T-cell (primary cell): ENCODE measurements around the gene CBLC. TPM values are rescaled to one million over a fixed set of nuclear protein-coding genes. Genes with fewer than 3 reads are reported as not detected.

Source experiments
- ATAC-seq, 4 experiments: fragments of 200-7000 bp in 3 of 4; fragments of 150-1000 bp in 1 of 4; cut with Tn5 transposase; replicated peaks in 1 of 4; 1 replicate in 3 of 4; 2 replicates in 1 of 4; pipeline ENCODE4 v1.10.0; 2021; ENCODE audit warnings: moderate library complexity in 3 of 4, mild to moderate bottlenecking in 2 of 4, moderate number of reproducible peaks in 1 of 4
- CTCF ChIA-PET, 2 donors: fragments of 300-600 bp; sonication (Branson Sonifier 250); formaldehyde crosslinking; loops; one replicate each; lab custom pipeline; 2022; ENCODE audit warnings: antibody characterized with exemption in 2 of 2; lab: Charles Lee
- POLR2A ChIA-PET, 2 donors: fragments of 300-600 bp; sonication (Branson Sonifier 250); formaldehyde crosslinking; loops; one replicate each; lab custom pipeline; 2022; ENCODE audit warnings: antibody characterized with exemption in 2 of 2; lab: Charles Lee
- DNase-seq, 35 experiments: peaks; one replicate each; pipeline versions ENCODE4 v3.0.0 to v3.0.0-alpha.2; 2013 to 2023
- H3K27ac ChIP-seq: one replicate; pipeline ENCODE4 v1.5.1; 2013; ENCODE audit warnings: low read length
- H3K27me3 ChIP-seq, 2 experiments: replicated peaks in 1 of 2; 1 replicate in 1 of 2; 2 replicates in 1 of 2; pipeline versions ENCODE4 v1.6.1 to v1.7.0; 2013; ENCODE audit warnings: low read length in 1 of 2, mixed read lengths in 1 of 2; ENCODE audit not compliant: control insufficient read depth in 2 of 2, insufficient read depth in 2 of 2; ENCODE audit errors: extremely low read depth in 1 of 2
- H3K36me3 ChIP-seq, 2 donors: 1 replicate in 1 of 2; 2 replicates in 1 of 2; pipeline versions ENCODE4 v1.6.1 to v1.7.0; 2013; ENCODE audit warnings: low read length in 1 of 2; ENCODE audit not compliant: control insufficient read depth in 2 of 2, insufficient read depth in 1 of 2; ENCODE audit errors: extremely low read depth in 1 of 2
- H3K4me1 ChIP-seq, 2 experiments: 1 replicate in 1 of 2; 2 replicates in 1 of 2; pipeline versions ENCODE4 v1.6.1 to v1.7.0; 2013; ENCODE audit warnings: low read length in 2 of 2, mixed read lengths in 1 of 2; ENCODE audit not compliant: insufficient read depth in 2 of 2, control insufficient read depth in 1 of 2; ENCODE audit errors: extremely low read depth in 1 of 2
- H3K4me3 ChIP-seq, 2 donors: 1 replicate in 1 of 2; 2 replicates in 1 of 2; pipeline versions ENCODE4 v1.5.1 to v1.7.0; 2013; ENCODE audit warnings: mild to moderate bottlenecking in 2 of 2, low read length in 1 of 2, moderate library complexity in 1 of 2; ENCODE audit not compliant: control insufficient read depth in 1 of 2; ENCODE audit errors: extremely low read depth in 1 of 2
- H3K9me3 ChIP-seq: 2 replicates; pipeline ENCODE4 v1.7.0; 2013
- H3K27ac Mint-ChIP-seq, 2 donors: one replicate each; pipeline ENCODE4 v1.8.0; 2020 to 2021; ENCODE audit warnings: mild to moderate bottlenecking in 2 of 2, mixed read lengths in 2 of 2
- H3K27me3 Mint-ChIP-seq, 2 donors: one replicate each; pipeline ENCODE4 v1.8.0; 2021 to 2022; ENCODE audit warnings: mixed read lengths in 2 of 2
- H3K36me3 Mint-ChIP-seq: one replicate; pipeline ENCODE4 v1.8.0; 2021; ENCODE audit warnings: mixed read lengths
- H3K4me1 Mint-ChIP-seq, 3 donors: one replicate each; pipeline ENCODE4 v1.8.0; 2020 to 2022; ENCODE audit warnings: mixed read lengths in 3 of 3, mild to moderate bottlenecking in 1 of 3
- H3K4me3 Mint-ChIP-seq, 3 donors: one replicate each; pipeline ENCODE4 v1.8.0; 2020 to 2022; ENCODE audit warnings: mild to moderate bottlenecking in 3 of 3, mixed read lengths in 3 of 3, moderate library complexity in 3 of 3
- H3K9me3 Mint-ChIP-seq, 3 donors: one replicate each; pipeline ENCODE4 v1.8.0; 2020 to 2022; ENCODE audit warnings: mixed read lengths in 3 of 3
- WGBS: methylation state at CpG from one replicate; pipeline ENCODE4 v1.1.5; 2013; ENCODE audit warnings: missing lambda C conversion rate; ENCODE audit not compliant: insufficient coverage; 5-methylcytosine and 5-hydroxymethylcytosine counted together
- total RNA-seq, 35 experiments: library from RNA in 6 of 35; stranded (reverse) in 6 of 35; fragments of 120-200 nt in 1 of 35; gene quantifications; one replicate each; pipeline versions ENCODE4 v1.2.1 to v1.2.4 and lab custom pipeline; 2013 to 2026

CBLC gene
- total RNA-seq, 5 donors from 2014 or later (not counting 1 experiment from before 2014, with no cell fraction given), result 0.25 to 0.30 TPM; not detected in 3

DNA sequence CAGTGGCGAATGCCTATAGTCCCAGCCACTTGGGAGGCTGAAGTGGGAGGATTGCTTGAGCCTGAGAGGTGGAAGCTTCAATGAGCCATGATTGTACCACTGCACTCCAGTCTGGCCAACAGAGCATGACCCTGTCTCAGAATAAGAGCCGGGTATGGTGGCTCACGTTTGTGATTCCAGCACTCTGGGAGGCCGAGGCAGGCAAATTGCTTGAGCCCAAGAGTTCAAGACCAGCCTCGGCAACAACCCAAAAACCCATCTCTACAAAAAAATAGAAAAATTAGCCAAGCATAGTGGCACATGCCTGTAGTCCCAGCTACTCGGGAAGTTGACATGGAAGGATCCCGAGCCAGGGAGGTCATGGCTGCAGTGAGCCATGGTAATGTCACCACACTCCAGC lies 63.1 kb downstream of the CBLC start:
- ATAC-seq, result no peak
- peaks cover 0 to 26% of the 10 kb centered on the region in 2 experiments for H3K4me1 ChIP-seq
- no peaks in the 10 kb centered on the region for H3K9me3 ChIP-seq
- peaks cover 12 to 17% (median 17%) of the 10 kb centered on the region in 3 donors for H3K4me1 Mint-ChIP-seq
- no peaks in the 10 kb centered on the region for H3K36me3 ChIP-seq
- H3K27ac ChIP-seq, result no peak overlapping the region
- H3K4me3 Mint-ChIP-seq, result no peak overlapping the region
- CTCF ChIA-PET, result interaction anchor here (0.6 to 0.7 kb wide), 4 partner anchors 14 to 192 kb away, joined by 3 to 8 read pairs (median 3); no protein-coding TSS in a partner anchor
- no peak overlapping the region for H3K27ac Mint-ChIP-seq
- peaks cover 3 to 7% of the 10 kb centered on the region in 2 donors for H3K27me3 Mint-ChIP-seq
- no peak overlapping the region for H3K4me3 ChIP-seq
- no peaks in the 10 kb centered on the region for H3K36me3 Mint-ChIP-seq
- no peak for DNase-seq
- no peaks in the 10 kb centered on the region for H3K9me3 Mint-ChIP-seq
- 80% methylated on average over 5 of the region's 7 CpGs for WGBS
- POLR2A ChIA-PET, result interaction anchor here in 1 of 2 donors (0.6 kb wide), 1 partner anchor 37 kb away, joined by 3 read pairs; no protein-coding TSS in a partner anchor
- H3K27me3 ChIP-seq, result peaks cover 0 to 11% of the 10 kb centered on the region in 2 experiments

DNA sequence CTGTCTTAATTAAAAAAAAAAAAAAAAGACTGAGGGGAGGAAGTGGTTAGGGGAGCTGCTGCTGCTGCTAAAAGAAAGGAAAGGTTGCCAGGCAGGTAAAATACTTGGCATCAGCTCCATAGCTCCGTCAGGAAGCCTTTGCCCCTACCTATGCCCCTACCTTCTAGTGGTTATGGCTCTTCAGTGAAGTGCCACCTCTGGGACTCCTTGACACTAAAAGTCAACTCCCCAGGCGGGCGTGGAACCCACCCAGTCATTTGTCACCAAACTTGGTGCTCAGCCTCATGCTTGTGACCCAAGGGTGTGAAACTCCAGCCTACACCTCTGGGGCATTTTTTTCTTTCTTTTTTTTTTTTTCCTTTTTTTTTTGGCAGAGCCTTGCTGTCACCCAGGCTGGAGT lies 63.5 kb downstream of the CBLC start:
- no peak for DNase-seq
- Mint-ChIP-seq H3K9me3 (no peaks in the 10 kb centered on the region), H3K27ac (no peak overlapping the region), H3K4me3 (no peak overlapping the region), H3K4me1 (peaks cover 13 to 17% (median 17%) of the 10 kb centered on the region in 3 donors), H3K27me3 (peaks cover 3 to 7% of the 10 kb centered on the region in 2 donors), H3K36me3 (no peaks in the 10 kb centered on the region)
- POLR2A ChIA-PET, result interaction anchor here in 1 of 2 donors (0.6 kb wide), 1 partner anchor 37 kb away, joined by 3 read pairs; no protein-coding TSS in a partner anchor
- H3K27me3 ChIP-seq, result peaks cover 0 to 11% of the 10 kb centered on the region in 2 experiments
- no peaks in the 10 kb centered on the region for H3K36me3 ChIP-seq
- H3K9me3 ChIP-seq, result no peaks in the 10 kb centered on the region
- no peak overlapping the region for H3K27ac ChIP-seq
- peaks cover 0 to 30% of the 10 kb centered on the region in 2 experiments for H3K4me1 ChIP-seq
- no peak overlapping the region for H3K4me3 ChIP-seq
- 14% methylated on average over 1 of the region's 3 CpGs for WGBS
- ATAC-seq, result no peak
- CTCF ChIA-PET, result interaction anchor here in 1 of 2 donors (0.6 to 0.7 kb wide), 2 partner anchors 14 to 179 kb away, joined by 3 read pairs; no protein-coding TSS in a partner anchor

DNA sequence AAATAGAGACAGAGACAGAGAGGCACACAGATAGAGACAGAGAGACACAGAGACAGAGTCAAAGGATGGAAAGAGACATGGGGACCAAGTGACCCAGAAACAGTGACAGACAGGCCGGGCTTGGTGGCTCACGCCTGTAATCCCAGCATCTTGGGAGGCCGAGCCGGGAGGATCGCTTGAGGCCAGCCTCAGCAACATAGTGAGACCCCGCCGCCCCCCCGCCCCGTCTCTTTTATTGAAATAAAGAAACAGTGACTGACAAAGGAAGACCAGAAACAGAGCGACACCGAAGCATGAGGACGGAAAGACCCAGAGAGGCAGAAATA lies 67.6 kb downstream of the CBLC start:
- no peaks in the 10 kb centered on the region for H3K36me3 ChIP-seq
- WGBS, result 3% methylated on average over 5 of the region's 12 CpGs

GRCh38 chr19:44845612-44846454 lies 68.1 kb downstream of the CBLC start, which contains the start of gene NECTIN2:
TSS of gene NECTIN2 (plus strand) at chr19:44846297. CDS start at chr19:44846526, 229 bp downstream.
- DNase-seq, result peak; percentile 32 to 83 (median 60)
- Histone ChIP-seq H3K27me3 (peaks cover 0 to 37% of the 10 kb centered on the region in 2 experiments), H3K36me3 (no peaks in the 10 kb centered on the region), H3K27ac (no peak within 1 kb of the TSS), H3K9me3 (no peaks in the 10 kb centered on the region), H3K4me3 (peak within 1 kb of the TSS; percentile 43 to 54), H3K4me1 (peaks cover 0 to 49% of the 10 kb centered on the region in 2 experiments)
- Mint-ChIP-seq H3K9me3 (no peaks in the 10 kb centered on the region), H3K27me3 (peaks cover 11 to 14% of the 10 kb centered on the region in 2 donors), H3K27ac (peak within 1 kb of the TSS in 1 of 2 donors; percentile 53), H3K4me3 (peak within 1 kb of the TSS; percentile 80 to 87 (median 81)), H3K36me3 (no peaks in the 10 kb centered on the region), H3K4me1 (peaks cover 34 to 43% (median 36%) of the 10 kb centered on the region in 3 donors)
- CTCF ChIA-PET, result interaction anchor here in 1 of 2 donors (0.9 to 1.0 kb wide), 4 partner anchors 61 to 214 kb away, joined by 3 to 4 read pairs (median 4); no protein-coding TSS in a partner anchor
- peak; percentile 50 to 65 (median 52) for ATAC-seq
- POLR2A ChIA-PET, result interaction anchor here in 1 of 2 donors (0.6 kb wide), 1 partner anchor 49 kb away, joined by 4 read pairs; no protein-coding TSS in a partner anchor
- WGBS, result under 1% methylated on average over 62 of the region's 67 CpGs

More for the DNA sequence above, 67.6 kb downstream of the CBLC start:
- ChIA-PET CTCF (interaction anchor here in 1 of 2 donors (0.9 to 1.0 kb wide), 3 partner anchors 75 to 214 kb away, joined by 3 to 4 read pairs (median 3); no protein-coding TSS in a partner anchor), POLR2A (no interaction called here)
- H3K27me3 ChIP-seq, result peaks cover 0 to 36% of the 10 kb centered on the region in 2 experiments
- H3K4me3 ChIP-seq, result peak overlapping the region in 1 of 2 donors; percentile 43
- H3K27ac ChIP-seq, result no peak overlapping the region
- peak in 1 of 4 experiments; percentile 1 for ATAC-seq
- H3K27me3 Mint-ChIP-seq, result peaks cover 11 to 14% of the 10 kb centered on the region in 2 donors
- no peaks in the 10 kb centered on the region for H3K9me3 ChIP-seq
- no peaks in the 10 kb centered on the region for H3K9me3 Mint-ChIP-seq
- no peak overlapping the region for H3K27ac Mint-ChIP-seq
- peaks cover 0 to 50% of the 10 kb centered on the region in 2 experiments for H3K4me1 ChIP-seq
- no peak for DNase-seq
- H3K36me3 Mint-ChIP-seq, result no peaks in the 10 kb centered on the region
- H3K4me3 Mint-ChIP-seq, result peak overlapping the region; percentile 79 to 87 (median 81)
- H3K4me1 Mint-ChIP-seq, result peaks cover 34 to 43% (median 36%) of the 10 kb centered on the region in 3 donors

DNA sequence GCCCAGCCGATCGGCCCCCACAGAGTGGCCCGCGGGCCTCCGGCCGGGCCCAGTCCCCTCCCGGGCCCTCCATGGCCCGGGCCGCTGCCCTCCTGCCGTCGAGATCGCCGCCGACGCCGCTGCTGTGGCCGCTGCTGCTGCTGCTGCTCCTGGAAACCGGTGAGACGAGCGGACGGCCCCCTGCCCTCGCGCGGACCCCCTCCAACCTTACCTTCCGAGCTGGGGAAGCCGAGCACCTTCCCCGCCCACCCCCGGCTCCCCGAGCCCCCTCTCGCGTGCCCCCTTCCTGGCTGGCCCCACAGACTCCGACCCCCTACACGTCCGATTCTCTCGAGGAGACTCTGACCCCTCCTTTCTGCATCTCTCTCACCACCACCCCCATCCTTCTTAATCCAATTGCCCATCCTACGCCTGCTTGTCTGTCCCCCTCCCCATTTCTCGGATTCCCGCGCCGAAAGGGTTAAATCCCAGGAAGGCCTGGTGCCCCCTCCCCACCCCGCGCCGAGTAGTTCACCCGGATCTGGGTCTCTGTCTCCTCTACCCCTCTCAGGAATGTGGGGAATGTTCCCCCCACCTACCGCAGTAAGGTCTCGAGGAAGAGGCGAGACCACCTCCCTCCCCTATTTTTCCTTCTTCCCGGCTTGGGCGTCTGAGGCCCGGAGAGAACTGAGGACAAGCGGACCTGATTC lies 68.9 kb downstream of the CBLC start:
- H3K36me3 Mint-ChIP-seq, result no peaks in the 10 kb centered on the region
- peaks cover 11 to 14% of the 10 kb centered on the region in 2 donors for H3K27me3 Mint-ChIP-seq
- DNase-seq (no peak), ATAC-seq (no peak)
- no peaks in the 10 kb centered on the region for H3K9me3 Mint-ChIP-seq
- under 1% methylated on average over 31 of the region's 51 CpGs for WGBS
- Histone ChIP-seq H3K4me1 (peaks cover 0 to 41% of the 10 kb centered on the region in 2 experiments), H3K27ac (no peak overlapping the region), H3K9me3 (no peaks in the 10 kb centered on the region), H3K27me3 (peaks cover 0 to 45% of the 10 kb centered on the region in 2 experiments), H3K4me3 (peak overlapping the region; percentile 43 to 54), H3K36me3 (no peaks in the 10 kb centered on the region)
- H3K27ac Mint-ChIP-seq, result peak overlapping the region in 1 of 2 donors; percentile 39
- peak overlapping the region; percentile 80 to 87 (median 81) for H3K4me3 Mint-ChIP-seq
- POLR2A ChIA-PET, result no interaction called here
- CTCF ChIA-PET, result interaction anchor here in 1 of 2 donors (0.9 kb wide), 1 partner anchor 62 kb away, joined by 4 read pairs; no protein-coding TSS in a partner anchor
- peaks cover 27 to 43% (median 31%) of the 10 kb centered on the region in 3 donors for H3K4me1 Mint-ChIP-seq
